ENCODE data around the gene CD48. TPM values are rescaled to one million over a fixed set of nuclear protein-coding genes. Genes with fewer than 3 reads are reported as not detected.

CD48 gene, protein sequence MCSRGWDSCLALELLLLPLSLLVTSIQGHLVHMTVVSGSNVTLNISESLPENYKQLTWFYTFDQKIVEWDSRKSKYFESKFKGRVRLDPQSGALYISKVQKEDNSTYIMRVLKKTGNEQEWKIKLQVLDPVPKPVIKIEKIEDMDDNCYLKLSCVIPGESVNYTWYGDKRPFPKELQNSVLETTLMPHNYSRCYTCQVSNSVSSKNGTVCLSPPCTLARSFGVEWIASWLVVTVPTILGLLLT
- 1 to 10 TPM in 1 of 2 donors, under 1 TPM in 1; 0.55 to 1.1 TPM for total RNA-seq
- 2.5 TPM for polyA plus RNA-seq (2013, experiment 1 of 2)
- polyA plus RNA-seq (2013, experiment 2 of 2), result 3.1 TPM
- long read RNA-seq, experiment 1, partial matches to known transcripts, result 1 of 2 reads
- long read RNA-seq, experiment 1, other reads (novel, unspliced or antisense), result 1 of 2 reads
- long read RNA-seq, experiment 2, partial matches to known transcripts, result 9 of 26 reads
- long read RNA-seq, experiment 2, other reads (novel, unspliced or antisense), result 17 of 26 reads
- long read RNA-seq, experiment 3, partial matches to known transcripts, result 0 of 3 reads
- long read RNA-seq, experiment 3, other reads (novel, unspliced or antisense), result 3 of 3 reads
- long read RNA-seq, experiment 4, partial matches to known transcripts, result 3 of 20 reads
- long read RNA-seq, experiment 4, other reads (novel, unspliced or antisense), result 17 of 20 reads

DNA sequence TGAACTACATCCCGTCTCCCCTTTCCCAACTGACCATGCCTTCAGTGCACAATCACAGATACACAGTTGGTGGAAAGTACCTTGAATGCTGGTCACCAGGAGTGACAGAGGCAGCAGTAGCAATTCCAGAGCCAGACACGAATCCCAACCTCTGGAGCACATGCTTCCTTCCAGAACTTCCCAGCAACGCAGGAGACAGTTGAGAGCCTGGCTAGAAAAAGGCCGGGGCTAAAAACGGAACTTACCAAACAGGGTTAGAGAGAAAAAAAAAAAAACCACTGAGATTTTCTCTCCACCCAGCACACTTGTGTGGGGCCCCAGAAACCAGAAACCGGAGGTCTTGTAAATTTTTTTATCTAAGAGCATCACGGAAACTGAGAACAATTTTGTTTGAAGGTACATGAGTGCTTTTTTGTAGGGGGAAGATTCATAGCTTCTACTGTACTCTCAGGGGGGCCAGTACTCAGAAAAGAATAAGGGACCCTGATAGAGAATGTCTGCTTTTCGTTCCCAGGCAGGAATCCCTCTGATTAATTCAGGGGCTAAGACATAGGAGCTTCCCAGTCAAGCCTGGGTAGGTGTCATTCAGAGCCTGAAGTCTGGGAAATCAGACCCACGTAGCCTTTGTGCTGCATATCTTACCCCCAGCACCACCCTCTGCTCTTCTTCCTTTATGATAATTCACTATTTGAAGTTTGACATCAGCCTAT, at the start of gene CD48:
Gene CD48, minus strand, starts transcription at position 221 of the 710 bp plus-strand sequence. Its CDS starts 59 bp downstream, at position 162.
- no peaks in the 10 kb centered on the region for H3K36me3 ChIP-seq (ENCODE audit: control insufficient read depth, insufficient read depth, low read length)
- H3K27ac ChIP-seq (ENCODE audit: low read depth, low read length), result no peak within 1 kb of the TSS
- H3K4me1 Mint-ChIP-seq, result no peaks in the 10 kb centered on the region
- H3K9ac ChIP-seq (ENCODE audit: extremely low read depth, low read length, poor library complexity, severe bottlenecking), result no peak within 1 kb of the TSS
- no peaks in the 10 kb centered on the region for H3K36me3 Mint-ChIP-seq (ENCODE audit: low read depth)
- no peaks in the 10 kb centered on the region for H3K9me3 ChIP-seq (ENCODE audit: control insufficient read depth, low read length)
- no peak within 1 kb of the TSS for H3K4me3 ChIP-seq (ENCODE audit: low read length)
- no peaks in the 10 kb centered on the region for H3K4me1 ChIP-seq (ENCODE audit: control insufficient read depth, insufficient read depth, low read length)
- DNase-seq, result no peak
- H3K27me3 Mint-ChIP-seq (ENCODE audit: insufficient read depth), result no peaks in the 10 kb centered on the region
- H3K9me3 Mint-ChIP-seq, result no peaks in the 10 kb centered on the region
- WGBS, 2 experiments (ENCODE audit: insufficient coverage in 1 of 2, insufficient read length in 1 of 2), result 91 to 98% methylated on average over 5 to 9 of the region's 9 CpGs
- no peak within 1 kb of the TSS for H3K4me3 Mint-ChIP-seq
- H3K27me3 ChIP-seq (ENCODE audit: control insufficient read depth, insufficient read depth, low read length, poor library complexity, severe bottlenecking), result peaks cover 7% of the 10 kb centered on the region
- TF ChIP-seq, protein P1, sequence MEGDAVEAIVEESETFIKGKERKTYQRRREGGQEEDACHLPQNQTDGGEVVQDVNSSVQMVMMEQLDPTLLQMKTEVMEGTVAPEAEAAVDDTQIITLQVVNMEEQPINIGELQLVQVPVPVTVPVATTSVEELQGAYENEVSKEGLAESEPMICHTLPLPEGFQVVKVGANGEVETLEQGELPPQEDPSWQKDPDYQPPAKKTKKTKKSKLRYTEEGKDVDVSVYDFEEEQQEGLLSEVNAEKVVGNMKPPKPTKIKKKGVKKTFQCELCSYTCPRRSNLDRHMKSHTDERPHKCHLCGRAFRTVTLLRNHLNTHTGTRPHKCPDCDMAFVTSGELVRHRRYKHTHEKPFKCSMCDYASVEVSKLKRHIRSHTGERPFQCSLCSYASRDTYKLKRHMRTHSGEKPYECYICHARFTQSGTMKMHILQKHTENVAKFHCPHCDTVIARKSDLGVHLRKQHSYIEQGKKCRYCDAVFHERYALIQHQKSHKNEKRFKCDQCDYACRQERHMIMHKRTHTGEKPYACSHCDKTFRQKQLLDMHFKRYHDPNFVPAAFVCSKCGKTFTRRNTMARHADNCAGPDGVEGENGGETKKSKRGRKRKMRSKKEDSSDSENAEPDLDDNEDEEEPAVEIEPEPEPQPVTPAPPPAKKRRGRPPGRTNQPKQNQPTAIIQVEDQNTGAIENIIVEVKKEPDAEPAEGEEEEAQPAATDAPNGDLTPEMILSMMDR (conservative IDR thresholded peaks at IDR 0.05), result no peak
- no peak within 1 kb of the TSS for H3K27ac Mint-ChIP-seq

DNA sequence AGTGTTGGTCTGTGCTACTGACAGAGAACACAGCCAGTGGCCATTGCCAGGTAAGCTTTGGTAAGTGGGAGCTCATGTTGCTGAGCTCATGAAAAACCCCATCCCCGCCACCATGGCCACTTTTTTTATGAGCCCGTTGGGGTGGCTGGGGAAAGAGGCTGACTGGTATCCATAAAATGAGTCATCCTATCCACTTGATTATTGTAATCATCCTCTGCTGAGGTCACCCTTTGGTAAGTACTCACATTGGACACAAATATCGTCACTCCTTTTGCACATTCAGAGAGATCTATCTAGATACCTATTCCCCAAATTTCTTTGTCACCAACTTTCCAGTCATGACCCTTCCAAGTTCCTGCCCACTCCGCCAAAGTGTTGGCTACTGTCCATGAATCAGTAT, 49.4 kb upstream of the CD48 start:
- no peak overlapping the region for H3K9ac ChIP-seq (ENCODE audit: extremely low read depth, low read length, poor library complexity, severe bottlenecking)
- H3K27me3 ChIP-seq (ENCODE audit: control insufficient read depth, insufficient read depth, low read length, poor library complexity, severe bottlenecking), result no peaks in the 10 kb centered on the region
- WGBS, 2 experiments (ENCODE audit: insufficient coverage in 1 of 2, insufficient read length in 1 of 2), result 90 to 94% methylated on average over 2 to 4 of the region's 4 CpGs
- no peak overlapping the region for H3K27ac ChIP-seq (ENCODE audit: low read depth, low read length)
- H3K4me3 Mint-ChIP-seq, result no peak overlapping the region
- no peaks in the 10 kb centered on the region for H3K36me3 ChIP-seq (ENCODE audit: control insufficient read depth, insufficient read depth, low read length)
- H3K4me1 ChIP-seq (ENCODE audit: control insufficient read depth, insufficient read depth, low read length), result no peaks in the 10 kb centered on the region
- H3K9me3 Mint-ChIP-seq, result no peaks in the 10 kb centered on the region
- H3K4me3 ChIP-seq (ENCODE audit: low read length), result no peak overlapping the region
- no peak for DNase-seq
- H3K27ac Mint-ChIP-seq, result no peak overlapping the region
- H3K9me3 ChIP-seq (ENCODE audit: control insufficient read depth, low read length), result no peaks in the 10 kb centered on the region
- H3K27me3 Mint-ChIP-seq (ENCODE audit: insufficient read depth), result no peaks in the 10 kb centered on the region
- no peaks in the 10 kb centered on the region for H3K4me1 Mint-ChIP-seq
- TF ChIP-seq, protein P1 (conservative IDR thresholded peaks at IDR 0.05), result no peak
- H3K36me3 Mint-ChIP-seq (ENCODE audit: low read depth), result no peaks in the 10 kb centered on the region

DNA sequence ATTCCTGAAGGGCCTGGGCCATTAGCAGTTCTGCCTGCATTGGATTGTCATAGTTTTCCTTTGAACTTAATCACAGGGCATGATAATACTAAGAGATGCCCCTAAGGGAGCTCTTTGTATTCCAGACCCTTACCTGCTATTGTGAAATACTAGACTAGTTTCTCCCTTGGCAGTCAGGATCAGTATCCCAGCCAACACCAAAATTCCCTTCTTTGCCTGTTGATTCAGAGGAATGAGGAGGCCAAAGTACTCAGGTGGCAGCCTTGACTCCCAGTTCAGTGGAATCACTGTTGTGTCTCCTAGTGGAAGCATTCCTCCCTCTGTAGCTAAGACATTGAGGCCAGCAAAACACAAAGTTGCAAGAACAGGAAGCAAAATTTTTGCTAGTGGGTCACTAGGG, 48.1 kb upstream of the CD48 start:
- Histone ChIP-seq H3K4me1 (ENCODE audit: control insufficient read depth, insufficient read depth, low read length) (no peaks in the 10 kb centered on the region), H3K9ac (ENCODE audit: extremely low read depth, low read length, poor library complexity, severe bottlenecking) (no peak overlapping the region), H3K27ac (ENCODE audit: low read depth, low read length) (no peak overlapping the region), H3K36me3 (ENCODE audit: control insufficient read depth, insufficient read depth, low read length) (no peaks in the 10 kb centered on the region), H3K9me3 (ENCODE audit: control insufficient read depth, low read length) (no peaks in the 10 kb centered on the region), H3K27me3 (ENCODE audit: control insufficient read depth, insufficient read depth, low read length, poor library complexity, severe bottlenecking) (no peaks in the 10 kb centered on the region), H3K4me3 (ENCODE audit: low read length) (no peak overlapping the region)
- H3K4me3 Mint-ChIP-seq, result no peak overlapping the region
- H3K27ac Mint-ChIP-seq, result no peak overlapping the region
- no peaks in the 10 kb centered on the region for H3K27me3 Mint-ChIP-seq (ENCODE audit: insufficient read depth)
- no peaks in the 10 kb centered on the region for H3K9me3 Mint-ChIP-seq
- no peak for DNase-seq
- no peaks in the 10 kb centered on the region for H3K36me3 Mint-ChIP-seq (ENCODE audit: low read depth)
- H3K4me1 Mint-ChIP-seq, result no peaks in the 10 kb centered on the region
- TF ChIP-seq, protein P1 (conservative IDR thresholded peaks at IDR 0.05), result no peak

All from endodermal cell (in vitro differentiated cells).